GM12801 (cell line): ENCODE results near the gene RAB27B.

Experiments
- TF ChIP-seq, protein P1 (sequence below): IDR thresholded peaks from one replicate; pipeline ENCODE4 v1.5.1; 2011; ENCODE audit warnings: control low read depth; ENCODE audit not compliant: insufficient read length; ENCODE audit errors: extremely low read depth

Gene RAB27B

DNA sequence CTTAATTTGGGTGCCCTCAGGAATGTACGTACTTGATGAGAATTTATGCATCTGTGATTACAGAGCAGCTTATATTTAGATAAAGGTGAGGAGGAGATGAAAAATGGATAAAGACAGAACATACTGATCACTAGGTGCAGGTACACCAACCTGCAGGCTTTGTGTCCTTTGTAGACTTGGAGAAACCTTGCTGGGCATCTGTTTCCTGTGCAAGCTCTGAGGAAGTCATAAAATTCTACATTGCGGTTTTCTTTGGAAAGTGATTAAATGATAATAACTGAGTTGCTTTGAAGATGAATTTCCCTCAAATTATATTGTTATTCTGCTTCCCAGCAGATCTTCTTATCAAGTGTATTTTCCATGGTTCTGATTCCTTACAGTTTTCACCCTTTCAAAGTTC, 7.7 kb downstream of the RAB27B start:
- TF ChIP-seq, protein P1, sequence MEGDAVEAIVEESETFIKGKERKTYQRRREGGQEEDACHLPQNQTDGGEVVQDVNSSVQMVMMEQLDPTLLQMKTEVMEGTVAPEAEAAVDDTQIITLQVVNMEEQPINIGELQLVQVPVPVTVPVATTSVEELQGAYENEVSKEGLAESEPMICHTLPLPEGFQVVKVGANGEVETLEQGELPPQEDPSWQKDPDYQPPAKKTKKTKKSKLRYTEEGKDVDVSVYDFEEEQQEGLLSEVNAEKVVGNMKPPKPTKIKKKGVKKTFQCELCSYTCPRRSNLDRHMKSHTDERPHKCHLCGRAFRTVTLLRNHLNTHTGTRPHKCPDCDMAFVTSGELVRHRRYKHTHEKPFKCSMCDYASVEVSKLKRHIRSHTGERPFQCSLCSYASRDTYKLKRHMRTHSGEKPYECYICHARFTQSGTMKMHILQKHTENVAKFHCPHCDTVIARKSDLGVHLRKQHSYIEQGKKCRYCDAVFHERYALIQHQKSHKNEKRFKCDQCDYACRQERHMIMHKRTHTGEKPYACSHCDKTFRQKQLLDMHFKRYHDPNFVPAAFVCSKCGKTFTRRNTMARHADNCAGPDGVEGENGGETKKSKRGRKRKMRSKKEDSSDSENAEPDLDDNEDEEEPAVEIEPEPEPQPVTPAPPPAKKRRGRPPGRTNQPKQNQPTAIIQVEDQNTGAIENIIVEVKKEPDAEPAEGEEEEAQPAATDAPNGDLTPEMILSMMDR, result no peak

- TF ChIP-seq, protein P1, result no peak
Measured at GRCh38 chr18:54843314-54843713, 15.0 kb downstream of the RAB27B start.

DNA sequence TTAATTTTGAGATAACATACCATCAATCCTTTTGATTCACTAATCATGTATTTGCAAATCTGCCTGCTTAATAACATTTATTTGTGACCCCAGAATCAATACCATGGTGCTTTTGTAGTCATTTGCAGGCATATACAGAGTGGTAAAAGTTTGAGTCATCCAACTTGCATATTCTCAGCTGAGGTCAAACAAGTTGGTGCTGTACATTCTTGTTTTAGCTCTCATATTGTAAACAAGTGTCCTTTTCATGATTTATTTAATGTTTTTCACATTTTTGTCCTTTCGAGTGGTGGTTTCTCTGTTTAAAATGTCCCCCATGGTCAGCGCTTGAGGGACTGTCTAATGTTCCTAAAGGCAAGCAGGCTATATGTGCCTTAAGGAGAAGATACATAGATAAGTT, 17.5 kb downstream of the RAB27B start:
- TF ChIP-seq, protein P1, result no peak

GRCh38 chr18:54848121-54848520, 19.8 kb downstream of the RAB27B start:
- TF ChIP-seq, protein P1, result no peak

DNA sequence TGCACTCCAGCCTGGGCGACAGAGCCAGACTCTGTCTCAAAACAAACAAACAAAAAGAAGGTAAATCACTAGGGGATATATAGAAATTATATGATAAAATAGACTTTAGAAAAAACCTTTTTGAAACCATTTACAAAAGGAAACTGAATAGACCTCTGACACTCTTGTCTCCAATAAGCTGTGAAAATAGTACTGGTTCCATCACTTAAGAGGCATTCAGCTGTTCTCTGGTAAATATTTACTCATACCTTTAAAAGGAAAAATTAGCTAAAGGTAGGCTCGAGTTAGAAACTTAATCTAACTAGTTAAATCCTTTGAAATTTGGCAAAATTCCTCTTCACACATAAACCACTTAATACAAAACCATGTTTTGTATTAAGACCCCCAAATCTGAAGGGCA, 21.4 kb downstream of the RAB27B start:
- TF ChIP-seq, protein P1, result no peak

DNA sequence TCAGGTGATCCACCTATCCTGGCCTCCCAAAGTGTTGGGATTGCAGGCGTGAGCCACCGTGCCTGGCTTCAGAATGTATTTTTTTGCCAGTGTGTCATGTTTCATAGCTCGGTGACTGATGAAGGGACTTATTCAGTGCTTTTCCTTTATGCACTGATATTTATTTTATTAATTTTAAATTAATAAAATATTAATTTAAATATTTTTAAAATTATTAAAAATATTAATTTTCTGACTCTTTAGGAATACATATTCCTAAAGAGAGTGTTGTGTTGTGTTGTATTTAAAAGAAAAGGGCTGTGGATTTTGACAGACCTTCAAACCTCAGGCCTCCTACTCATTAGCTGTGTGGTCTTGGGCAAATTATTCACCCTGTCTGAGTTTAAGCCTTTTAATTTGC, 22.3 kb downstream of the RAB27B start:
- TF ChIP-seq, protein P1, result no peak

DNA sequence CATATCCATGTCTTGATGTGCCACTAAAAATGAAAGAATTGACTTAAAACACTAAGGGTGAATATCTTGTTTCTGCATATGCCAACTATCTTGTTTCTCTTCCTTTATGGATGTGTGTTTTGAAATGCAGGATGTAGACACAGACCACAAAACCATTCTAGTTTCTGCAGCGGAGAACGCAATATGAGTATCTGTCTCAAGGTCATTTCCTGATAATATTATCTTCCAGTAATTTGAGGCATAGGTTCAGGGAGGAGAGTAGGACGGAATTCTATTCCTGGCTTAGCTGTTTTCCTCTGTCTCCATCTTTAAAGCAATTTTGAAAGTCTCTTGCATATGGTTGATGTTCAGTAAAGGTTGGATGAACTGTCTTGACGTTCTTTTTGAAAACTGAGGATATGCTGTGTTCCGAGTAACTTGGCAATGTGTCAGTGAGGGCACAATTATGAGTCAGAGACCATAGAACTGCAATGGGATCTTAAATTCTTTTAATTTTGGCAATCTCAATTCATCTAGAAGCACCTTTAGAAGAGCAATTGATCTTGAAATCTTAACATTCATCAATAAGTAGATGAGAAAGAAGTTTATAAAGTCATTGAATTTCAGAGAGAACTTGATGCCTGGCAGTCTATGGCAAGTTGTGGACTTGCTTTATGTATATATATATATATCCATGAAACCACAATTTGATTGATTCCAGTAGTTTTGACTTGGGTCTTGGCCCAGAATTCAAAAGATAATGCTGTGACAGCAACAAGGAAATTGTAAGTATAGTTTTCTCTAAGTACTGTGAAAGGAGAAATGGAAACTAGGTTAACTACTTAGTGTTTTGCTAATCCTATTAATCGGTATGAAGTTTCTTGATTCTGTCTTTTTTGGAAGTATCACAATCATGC, 24.8 kb downstream of the RAB27B start:
- TF ChIP-seq, protein P1, result no peak
